NB4 (cell line): ENCODE data around the gene CDHR3.

Experiments
- DNase-seq: peaks from one replicate; pipeline ENCODE4 v3.0.0; 2010; ENCODE audit warnings: low read depth
- H3K4me3 ChIP-seq: one replicate; pipeline ENCODE4 v1.5.1; 2011; ENCODE audit warnings: mild to moderate bottlenecking, low read depth, low read length, moderate library complexity
- MYC ChIP-seq: IDR thresholded peaks from 2 replicates; pipeline ENCODE4 v1.6.1; 2011; ENCODE audit warnings: low read depth, low read length
- POLR2A ChIP-seq: IDR thresholded peaks from 2 replicates; pipeline ENCODE4 v1.6.1; 2011; ENCODE audit warnings: mild to moderate bottlenecking; ENCODE audit not compliant: insufficient read length; ENCODE audit errors: extremely low read depth
- TF ChIP-seq, protein P1 (sequence below): IDR thresholded peaks from 2 replicates; pipeline ENCODE4 v1.6.1; 2011; ENCODE audit warnings: low read depth, low read length
- TF ChIP-seq, protein P2 (sequence below): IDR thresholded peaks from one replicate; pipeline ENCODE4 v1.5.1; 2012; ENCODE audit warnings: low read depth, low read length

Gene CDHR3

DNA sequence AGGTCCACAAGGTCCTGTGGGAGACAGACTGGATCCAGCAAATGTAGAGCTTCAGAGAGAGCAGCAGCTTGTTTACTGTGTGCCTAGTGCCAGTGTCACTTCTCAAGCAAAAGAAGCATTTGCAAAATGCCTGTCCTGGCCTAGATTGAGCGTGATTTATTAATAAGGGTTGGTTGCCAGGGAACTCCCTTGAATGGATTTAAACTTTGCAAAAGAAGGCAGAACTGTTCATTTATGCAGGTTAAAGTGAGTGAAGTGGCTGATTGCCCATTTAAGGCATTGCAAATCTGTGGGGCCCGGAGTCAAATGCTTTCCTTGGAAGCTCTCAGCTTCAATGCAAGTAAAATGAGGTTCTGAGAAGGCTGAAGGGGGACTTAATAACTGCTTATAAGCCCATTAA lies 71.3 kb downstream of the CDHR3 start:
- H3K4me3 ChIP-seq: no peak overlapping the region
- no peak for DNase-seq
- TF ChIP-seq MYC: no peak
- TF ChIP-seq, protein P1, sequence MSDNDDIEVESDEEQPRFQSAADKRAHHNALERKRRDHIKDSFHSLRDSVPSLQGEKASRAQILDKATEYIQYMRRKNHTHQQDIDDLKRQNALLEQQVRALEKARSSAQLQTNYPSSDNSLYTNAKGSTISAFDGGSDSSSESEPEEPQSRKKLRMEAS: no peak
- no peak for TF ChIP-seq POLR2A
- TF ChIP-seq, protein P2, sequence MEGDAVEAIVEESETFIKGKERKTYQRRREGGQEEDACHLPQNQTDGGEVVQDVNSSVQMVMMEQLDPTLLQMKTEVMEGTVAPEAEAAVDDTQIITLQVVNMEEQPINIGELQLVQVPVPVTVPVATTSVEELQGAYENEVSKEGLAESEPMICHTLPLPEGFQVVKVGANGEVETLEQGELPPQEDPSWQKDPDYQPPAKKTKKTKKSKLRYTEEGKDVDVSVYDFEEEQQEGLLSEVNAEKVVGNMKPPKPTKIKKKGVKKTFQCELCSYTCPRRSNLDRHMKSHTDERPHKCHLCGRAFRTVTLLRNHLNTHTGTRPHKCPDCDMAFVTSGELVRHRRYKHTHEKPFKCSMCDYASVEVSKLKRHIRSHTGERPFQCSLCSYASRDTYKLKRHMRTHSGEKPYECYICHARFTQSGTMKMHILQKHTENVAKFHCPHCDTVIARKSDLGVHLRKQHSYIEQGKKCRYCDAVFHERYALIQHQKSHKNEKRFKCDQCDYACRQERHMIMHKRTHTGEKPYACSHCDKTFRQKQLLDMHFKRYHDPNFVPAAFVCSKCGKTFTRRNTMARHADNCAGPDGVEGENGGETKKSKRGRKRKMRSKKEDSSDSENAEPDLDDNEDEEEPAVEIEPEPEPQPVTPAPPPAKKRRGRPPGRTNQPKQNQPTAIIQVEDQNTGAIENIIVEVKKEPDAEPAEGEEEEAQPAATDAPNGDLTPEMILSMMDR: no peak

DNA sequence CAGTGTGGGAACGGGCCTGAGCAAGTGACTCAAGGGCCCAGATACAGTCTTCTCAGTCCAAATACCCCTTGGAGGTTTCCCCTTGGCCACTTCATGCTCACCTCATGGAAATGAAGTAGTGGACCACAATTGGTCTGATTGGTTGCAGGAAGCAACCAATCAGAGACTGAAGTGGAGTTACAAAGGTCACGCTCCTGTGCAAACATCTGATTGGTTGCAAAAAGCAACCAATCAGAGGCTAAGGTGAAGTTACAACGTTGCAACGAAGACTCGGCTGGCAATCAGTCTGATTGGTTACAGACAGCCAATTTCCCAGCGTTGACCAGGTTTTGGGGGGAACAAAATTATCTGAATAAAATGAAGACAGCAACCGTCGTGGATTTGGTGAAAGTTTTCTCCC lies 72.5 kb downstream of the CDHR3 start:
- no peak for DNase-seq
- TF ChIP-seq POLR2A (no peak), MYC (no peak)
- TF ChIP-seq, protein P2: no peak
- TF ChIP-seq, protein P1: no peak
- H3K4me3 ChIP-seq: no peak overlapping the region

GRCh38 chr7:106036004-106036403 lies 72.9 kb downstream of the CDHR3 start:
- TF ChIP-seq, protein P1: no peak
- TF ChIP-seq, protein P2: no peak
- TF ChIP-seq MYC (no peak), POLR2A (no peak)

GRCh38 chr7:106037489-106038176 lies 74.6 kb downstream of the CDHR3 start:
- DNase-seq: no peak
- no peak overlapping the region for H3K4me3 ChIP-seq
- TF ChIP-seq POLR2A (no peak), MYC (no peak)
- TF ChIP-seq, protein P1: no peak
- TF ChIP-seq, protein P2: no peak

More at GRCh38 chr7:106036004-106036403, 72.9 kb downstream of the CDHR3 start:
- no peak for DNase-seq
- no peak overlapping the region for H3K4me3 ChIP-seq

GRCh38 chr7:106038289-106038688 lies 75.2 kb downstream of the CDHR3 start:
- no peak overlapping the region for H3K4me3 ChIP-seq
- TF ChIP-seq MYC (no peak), POLR2A (no peak)
- TF ChIP-seq, protein P1: no peak
- TF ChIP-seq, protein P2: no peak
- DNase-seq: no peak
